GM12892 (cell line): ENCODE results near the gene SPP1.

Source experiments
- POLR2A ChIP-seq: IDR thresholded peaks from 2 replicates; pipeline ENCODE4 v1.6.1; 2011; ENCODE audit warnings: low read depth, low read length, control low read depth
- POLR2AphosphoS5 ChIP-seq: IDR thresholded peaks from 2 replicates; pipeline ENCODE4 v1.6.1; 2011; ENCODE audit warnings: low read depth, low read length, control low read depth
- TAF1 ChIP-seq: IDR thresholded peaks from 2 replicates; pipeline ENCODE4 v1.6.1; 2011; ENCODE audit warnings: low read depth, mild to moderate bottlenecking, control low read depth, low read length, borderline replicate concordance

DNA sequence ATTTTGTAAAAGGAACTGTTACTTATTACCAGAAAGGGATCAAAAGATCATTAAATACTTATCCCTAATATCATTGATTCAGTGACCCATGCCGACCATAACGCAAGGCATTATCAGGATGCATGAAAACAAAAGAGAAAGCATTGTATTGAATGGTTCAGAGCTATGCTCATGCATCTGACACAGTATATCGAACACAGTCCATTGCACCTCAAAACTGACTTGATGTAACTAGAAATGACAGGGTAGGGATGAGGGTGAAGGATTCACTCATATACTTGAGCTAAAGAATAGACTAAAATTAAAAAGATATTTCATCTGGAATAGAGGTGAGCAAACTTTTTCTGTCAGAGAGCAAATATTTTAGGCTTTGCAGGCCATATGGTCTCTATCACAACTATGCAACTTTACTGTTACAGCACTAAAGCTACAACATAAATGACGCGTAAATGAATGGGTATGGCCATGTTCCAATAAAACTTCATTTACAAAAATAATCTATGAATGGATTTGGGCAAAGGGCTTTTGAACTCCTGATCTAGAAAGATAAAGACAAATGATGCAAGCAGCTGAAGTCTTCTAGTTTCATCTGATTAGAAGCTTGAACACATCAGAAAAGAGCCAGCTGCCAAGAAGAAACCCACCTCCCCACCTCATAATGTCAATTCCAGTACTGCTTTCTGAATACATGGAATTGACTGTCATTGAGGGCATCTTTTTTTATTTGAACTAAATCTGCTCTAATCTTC lies 12.9 kb upstream of the SPP1 start:
- TF ChIP-seq POLR2A (no peak), TAF1 (no peak), POLR2AphosphoS5 (no peak)
